LNCaP clone FGC (cell line): ENCODE measurements around the gene H2AZ2.
"Not testable (repeated sequence)": the region's sequence is repeated elsewhere in the genome, so short reads cannot be mapped to it uniquely, and the experiment has no call there.

ENCODE experiments used
- DNase-seq: peaks from one replicate; pipeline ENCODE4 v3.0.0-alpha.2; 2011; ENCODE audit warnings: low read depth
- H3K4me3 ChIP-seq: 2 replicates; pipeline ENCODE4 v1.5.1; 2011; ENCODE audit warnings: mild to moderate bottlenecking, low read depth, low read length, control low read depth
- CTCF ChIP-seq: IDR thresholded peaks from 2 replicates; pipeline ENCODE4 v1.5.1; 2012; ENCODE audit warnings: mild to moderate bottlenecking; ENCODE audit not compliant: control insufficient read depth, insufficient read depth; ENCODE audit errors: extremely low read depth

H2AZ2 gene

DNA sequence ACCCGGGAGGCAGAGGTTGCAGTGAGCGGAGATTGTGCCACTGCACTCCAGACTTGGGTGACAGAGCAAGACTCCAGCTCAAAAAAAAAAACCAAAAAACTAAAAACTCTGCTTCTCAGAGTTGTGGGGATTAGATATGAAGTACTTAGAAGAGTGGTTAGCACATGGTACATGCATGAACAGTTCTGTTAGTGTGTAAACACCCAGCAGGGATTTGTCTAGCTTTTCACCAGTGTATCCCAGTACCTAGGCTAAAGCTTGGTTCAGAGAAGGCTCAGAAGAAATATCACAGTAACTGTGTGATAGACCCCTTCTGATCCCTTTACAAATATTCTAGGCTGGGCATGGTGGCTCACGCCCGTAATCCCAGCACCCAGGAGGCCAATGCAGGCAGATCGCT lies 41.9 kb downstream of the H2AZ2 start:
- no peak for TF ChIP-seq CTCF
- no peak overlapping the region for H3K4me3 ChIP-seq

GRCh38 chr7:44803828-44804519 lies 43.9 kb downstream of the H2AZ2 start:
- H3K4me3 ChIP-seq, DNase-seq: not testable (repeated sequence)

More for the DNA sequence above, 41.9 kb downstream of the H2AZ2 start:
- DNase-seq = no peak

- no peak for TF ChIP-seq CTCF
- H3K4me3 ChIP-seq = no peak overlapping the region
- DNase-seq = no peak
Observed at GRCh38 chr7:44802418-44803025, 45.4 kb downstream of the H2AZ2 start.

- no peak overlapping the region for H3K4me3 ChIP-seq
- TF ChIP-seq CTCF = no peak
- no peak for DNase-seq
Observed at GRCh38 chr7:44801890-44802289, 46.0 kb downstream of the H2AZ2 start.

- DNase-seq = no peak
- TF ChIP-seq CTCF = no peak
- no peak overlapping the region for H3K4me3 ChIP-seq
Observed at GRCh38 chr7:44799939-44800338, 47.9 kb downstream of the H2AZ2 start.

DNA sequence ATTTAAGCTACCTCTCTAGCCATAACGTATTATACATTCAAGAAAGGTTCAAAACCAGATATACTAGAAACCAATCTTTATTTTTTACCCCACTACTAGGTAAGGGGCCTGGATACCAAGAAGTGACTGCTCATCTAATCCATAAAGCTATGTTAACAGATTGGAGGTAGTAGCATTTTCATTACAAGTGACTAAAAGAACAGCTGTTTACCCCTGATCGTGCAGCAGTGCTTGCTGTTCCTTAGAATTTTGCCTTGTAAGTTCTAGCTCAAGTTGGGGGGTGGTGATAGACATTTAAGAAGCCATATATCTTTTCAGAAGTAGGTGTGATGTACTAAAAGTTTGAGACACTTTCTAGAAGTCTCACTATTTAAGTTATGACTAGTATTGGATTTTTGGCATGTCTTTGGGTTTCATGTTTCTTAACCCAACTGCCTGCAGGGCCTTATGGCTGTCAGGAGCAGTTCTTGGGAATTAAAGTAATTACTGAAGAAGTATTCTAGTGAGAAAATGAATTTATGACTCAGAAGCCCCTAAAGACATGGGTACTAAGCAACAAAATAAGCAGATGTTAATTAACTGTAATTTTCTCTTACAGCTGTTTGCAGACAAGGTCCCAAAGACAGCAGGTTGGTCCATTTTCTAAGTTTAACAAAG lies 49.1 kb downstream of the H2AZ2 start:
- DNase-seq = no peak
- peak overlapping the region; percentile 95 for H3K4me3 ChIP-seq
- TF ChIP-seq CTCF = no peak

GRCh38 chr7:44797329-44798258 lies 50.3 kb downstream of the H2AZ2 start:
- peak overlapping the region; percentile 95 for H3K4me3 ChIP-seq
- peak; percentile 58 for TF ChIP-seq CTCF
- peak; percentile 82 for DNase-seq
